NB4 (cell line): ENCODE measurements around the gene STK32B.
"Not testable (repeated sequence)": the region's sequence is repeated elsewhere in the genome, so short reads cannot be mapped to it uniquely, and the experiment has no call there.

Experiments
- DNase-seq: peaks from one replicate; pipeline ENCODE4 v3.0.0; 2010; ENCODE audit warnings: low read depth
- H3K4me3 ChIP-seq: one replicate; pipeline ENCODE4 v1.5.1; 2011; ENCODE audit warnings: mild to moderate bottlenecking, low read depth, low read length, moderate library complexity
- MYC ChIP-seq: IDR thresholded peaks from 2 replicates; pipeline ENCODE4 v1.6.1; 2011; ENCODE audit warnings: low read depth, low read length
- POLR2A ChIP-seq: IDR thresholded peaks from 2 replicates; pipeline ENCODE4 v1.6.1; 2011; ENCODE audit warnings: mild to moderate bottlenecking; ENCODE audit not compliant: insufficient read length; ENCODE audit errors: extremely low read depth
- TF ChIP-seq, protein P1 (sequence below): IDR thresholded peaks from one replicate; pipeline ENCODE4 v1.5.1; 2012; ENCODE audit warnings: low read depth, low read length
- TF ChIP-seq, protein P2 (sequence below): IDR thresholded peaks from 2 replicates; pipeline ENCODE4 v1.6.1; 2011; ENCODE audit warnings: low read depth, low read length

Gene STK32B

DNA sequence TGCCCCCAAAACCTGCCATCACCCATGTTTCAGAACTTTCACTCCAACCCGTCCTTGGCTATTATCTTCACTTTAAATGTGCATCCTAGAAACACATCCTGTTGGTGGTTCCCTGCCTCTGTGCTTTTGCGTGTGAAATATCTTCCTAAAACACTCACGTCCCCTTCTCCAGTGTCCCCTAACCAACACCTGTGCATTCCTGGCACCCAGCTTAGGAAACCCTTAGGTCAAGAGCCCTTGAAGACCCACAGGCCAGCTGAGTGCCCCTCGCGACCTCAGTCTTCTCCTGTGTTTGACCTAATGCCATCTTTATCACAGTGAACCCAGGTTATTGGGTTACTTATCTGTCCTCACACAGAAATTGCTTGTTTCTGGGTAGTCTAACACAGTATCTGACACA is 117.6 kb downstream of the STK32B start:
- DNase-seq, result no peak
- TF ChIP-seq, protein P1, sequence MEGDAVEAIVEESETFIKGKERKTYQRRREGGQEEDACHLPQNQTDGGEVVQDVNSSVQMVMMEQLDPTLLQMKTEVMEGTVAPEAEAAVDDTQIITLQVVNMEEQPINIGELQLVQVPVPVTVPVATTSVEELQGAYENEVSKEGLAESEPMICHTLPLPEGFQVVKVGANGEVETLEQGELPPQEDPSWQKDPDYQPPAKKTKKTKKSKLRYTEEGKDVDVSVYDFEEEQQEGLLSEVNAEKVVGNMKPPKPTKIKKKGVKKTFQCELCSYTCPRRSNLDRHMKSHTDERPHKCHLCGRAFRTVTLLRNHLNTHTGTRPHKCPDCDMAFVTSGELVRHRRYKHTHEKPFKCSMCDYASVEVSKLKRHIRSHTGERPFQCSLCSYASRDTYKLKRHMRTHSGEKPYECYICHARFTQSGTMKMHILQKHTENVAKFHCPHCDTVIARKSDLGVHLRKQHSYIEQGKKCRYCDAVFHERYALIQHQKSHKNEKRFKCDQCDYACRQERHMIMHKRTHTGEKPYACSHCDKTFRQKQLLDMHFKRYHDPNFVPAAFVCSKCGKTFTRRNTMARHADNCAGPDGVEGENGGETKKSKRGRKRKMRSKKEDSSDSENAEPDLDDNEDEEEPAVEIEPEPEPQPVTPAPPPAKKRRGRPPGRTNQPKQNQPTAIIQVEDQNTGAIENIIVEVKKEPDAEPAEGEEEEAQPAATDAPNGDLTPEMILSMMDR, result no peak
- TF ChIP-seq MYC (no peak), POLR2A (no peak)
- TF ChIP-seq, protein P2, sequence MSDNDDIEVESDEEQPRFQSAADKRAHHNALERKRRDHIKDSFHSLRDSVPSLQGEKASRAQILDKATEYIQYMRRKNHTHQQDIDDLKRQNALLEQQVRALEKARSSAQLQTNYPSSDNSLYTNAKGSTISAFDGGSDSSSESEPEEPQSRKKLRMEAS, result no peak
- no peak overlapping the region for H3K4me3 ChIP-seq

DNA sequence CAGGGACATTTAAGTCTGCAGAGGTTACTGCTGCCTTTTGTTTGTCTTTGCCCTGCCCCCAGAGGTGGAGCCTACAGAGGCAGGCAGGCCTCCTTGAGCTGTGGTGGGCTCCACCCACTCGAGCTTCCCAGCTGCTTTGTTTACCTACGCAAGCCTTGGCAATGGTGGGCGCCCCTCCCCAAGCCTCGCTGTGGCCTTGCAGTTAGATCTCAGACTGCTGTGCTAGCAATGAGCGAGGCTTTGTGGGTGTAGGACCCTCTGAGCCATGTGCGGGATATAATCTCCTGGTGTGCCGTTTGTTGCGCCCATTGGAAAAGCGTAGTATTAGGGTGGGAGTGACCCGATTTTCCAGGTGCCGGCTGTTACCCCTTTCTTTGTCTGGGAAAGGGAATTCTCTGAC is 124.6 kb downstream of the STK32B start:
- not testable (repeated sequence) for DNase-seq, H3K4me3 ChIP-seq

DNA sequence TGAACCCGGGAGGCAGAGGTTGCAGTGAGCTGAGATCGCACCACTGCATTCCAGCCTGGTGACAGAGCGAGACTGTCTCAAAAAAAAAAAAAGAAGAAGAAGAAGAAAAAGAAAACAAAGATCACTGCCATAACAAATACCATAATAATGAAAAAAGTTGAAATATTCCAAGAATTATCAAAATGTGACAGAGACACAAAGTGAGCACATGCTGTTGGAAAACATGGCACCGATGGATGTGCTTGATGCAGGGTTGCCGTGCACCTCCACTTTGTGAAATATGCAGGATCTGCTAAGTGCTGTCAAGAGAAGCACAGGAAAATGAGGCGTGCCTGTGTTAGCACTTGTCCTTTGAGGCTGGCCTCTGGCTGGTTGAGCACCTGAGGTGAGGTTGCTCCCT is 133.3 kb downstream of the STK32B start:
- no peak for DNase-seq
- no peak overlapping the region for H3K4me3 ChIP-seq
- TF ChIP-seq POLR2A (no peak), MYC (no peak)
- TF ChIP-seq, protein P1, result no peak
- TF ChIP-seq, protein P2, result no peak

DNA sequence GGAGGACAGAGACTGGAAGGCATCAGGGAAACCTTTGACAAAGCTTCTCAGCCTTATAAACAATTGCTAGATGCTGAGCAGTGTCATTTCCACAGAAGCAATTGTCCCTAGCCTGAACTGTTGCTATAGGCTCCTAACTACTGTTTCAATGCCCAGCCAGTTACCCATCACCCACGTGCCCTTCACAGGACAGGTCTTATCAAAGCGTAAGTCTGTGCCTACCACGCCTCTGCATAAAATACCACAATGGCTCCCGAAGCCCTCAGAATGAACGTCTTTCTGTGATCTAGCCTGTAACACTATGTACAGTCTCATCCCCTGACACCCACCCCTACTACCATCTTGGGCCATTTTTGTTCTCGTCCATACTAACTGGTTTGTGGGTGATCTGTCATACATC is 134.3 kb downstream of the STK32B start:
- no peak for DNase-seq
- no peak for TF ChIP-seq MYC
- TF ChIP-seq, protein P2, result no peak
- TF ChIP-seq POLR2A, result no peak
- TF ChIP-seq, protein P1, result no peak
- H3K4me3 ChIP-seq, result no peak overlapping the region

DNA sequence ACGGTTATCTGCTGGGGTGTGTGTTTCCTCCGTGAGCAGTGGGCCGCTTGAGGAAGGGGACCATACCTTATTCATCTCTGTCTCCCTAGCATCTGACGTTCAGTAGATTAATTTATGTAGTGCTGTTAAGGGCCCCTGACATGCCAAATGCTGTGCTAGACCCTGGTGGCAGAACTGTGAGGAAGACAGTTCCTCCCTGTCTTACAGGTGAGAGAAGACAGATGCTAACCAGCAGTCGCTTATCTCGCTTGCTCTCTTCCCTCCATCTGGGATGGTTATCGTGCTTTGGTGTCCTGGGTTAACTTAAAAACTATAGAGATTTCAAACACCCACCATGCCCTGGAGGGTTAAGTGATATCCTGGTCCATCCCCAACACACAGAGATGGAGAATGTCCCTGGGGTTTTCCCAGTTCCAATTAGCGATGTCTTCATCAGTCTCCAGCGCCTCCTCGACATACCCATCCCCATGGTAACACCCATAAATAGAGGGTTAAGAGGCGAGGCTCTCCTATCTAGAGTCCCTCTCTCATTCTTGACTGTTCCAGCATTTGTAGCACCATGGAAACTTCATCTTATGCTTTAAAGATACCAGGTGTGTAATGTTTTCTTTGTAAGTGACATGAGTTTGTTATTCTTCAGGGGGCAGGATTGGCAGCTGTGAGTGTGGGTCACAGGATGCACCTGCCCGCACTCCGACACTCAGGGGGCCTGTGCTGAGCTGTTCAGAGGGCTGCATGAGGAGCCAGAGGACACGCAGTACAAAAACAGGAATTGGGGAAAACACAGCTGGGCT is 135.2 kb downstream of the STK32B start:
- H3K4me3 ChIP-seq, result no peak overlapping the region
- no peak for DNase-seq
- TF ChIP-seq POLR2A (no peak), MYC (no peak)
- TF ChIP-seq, protein P2, result no peak
- TF ChIP-seq, protein P1, result no peak

DNA sequence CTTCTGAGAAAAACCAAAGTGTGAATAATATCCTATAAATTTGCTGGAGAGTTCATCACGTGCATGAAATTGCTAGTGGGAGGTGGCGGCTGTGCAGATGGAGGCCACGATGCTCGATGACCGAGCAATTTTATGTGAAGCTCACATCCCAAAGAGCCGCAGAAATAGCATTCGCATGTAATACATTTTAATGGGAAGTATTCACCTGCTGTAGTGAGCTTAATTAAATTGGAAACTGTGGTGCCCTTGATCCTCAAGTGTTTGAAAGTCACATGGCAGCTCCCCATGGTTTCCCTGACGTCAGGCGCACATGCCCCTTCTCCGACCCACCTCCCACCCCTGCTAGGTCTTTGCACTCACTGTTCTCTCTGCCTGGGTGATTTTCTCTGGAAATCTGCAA is 136.8 kb downstream of the STK32B start:
- DNase-seq, result no peak
- TF ChIP-seq, protein P2, result no peak
- TF ChIP-seq MYC, result no peak
- TF ChIP-seq, protein P1, result no peak
- no peak for TF ChIP-seq POLR2A
- H3K4me3 ChIP-seq, result no peak overlapping the region
